GM06990 (cell line): Measurements from ENCODE around the gene DLX5.

Source experiments
- DNase-seq: peaks from one replicate; pipeline ENCODE4 v3.0.0-alpha.2; 2011; ENCODE audit not compliant: insufficient read length; ENCODE audit errors: extremely low read depth
- H3K27me3 ChIP-seq: replicated peaks from 2 replicates; pipeline ENCODE4 v1.6.0; 2011; ENCODE audit warnings: low read length; ENCODE audit not compliant: control insufficient read depth, insufficient read depth
- H3K36me3 ChIP-seq: 2 replicates; pipeline ENCODE4 v1.5.1; 2011; ENCODE audit warnings: low read length; ENCODE audit not compliant: control insufficient read depth, insufficient read depth
- H3K4me3 ChIP-seq: replicated peaks from 2 replicates; pipeline ENCODE4 v1.5.1; 2011; ENCODE audit warnings: low read depth, mild to moderate bottlenecking, control low read depth, low read length
- CTCF ChIP-seq: IDR thresholded peaks from 2 replicates; pipeline ENCODE4 v1.5.1; 2011; ENCODE audit warnings: low read length, control low read depth, mild to moderate bottlenecking, inconsistent platforms; ENCODE audit not compliant: insufficient read depth, poor library complexity, severe bottlenecking

The DLX5 gene

GRCh38 chr7:97011104-97011503 lies 13.5 kb downstream of the DLX5 start:
- no peak for TF ChIP-seq CTCF
- DNase-seq = no peak
- no peaks in the 10 kb centered on the region for H3K36me3 ChIP-seq
- peaks cover 6% of the 10 kb centered on the region for H3K27me3 ChIP-seq
- H3K4me3 ChIP-seq = no peak overlapping the region

- H3K4me3 ChIP-seq = no peak overlapping the region
- H3K36me3 ChIP-seq = no peaks in the 10 kb centered on the region
- TF ChIP-seq CTCF = no peak
- H3K27me3 ChIP-seq = peaks cover 6% of the 10 kb centered on the region
- DNase-seq = no peak
Observed at GRCh38 chr7:97009753-97010732, 14.6 kb downstream of the DLX5 start.

GRCh38 chr7:97008275-97008917 lies 16.2 kb downstream of the DLX5 start:
- TF ChIP-seq CTCF = no peak
- DNase-seq = no peak
- Histone ChIP-seq H3K4me3 (no peak overlapping the region), H3K27me3 (peaks cover 6% of the 10 kb centered on the region), H3K36me3 (no peaks in the 10 kb centered on the region)

GRCh38 chr7:97007583-97007861 lies 17.1 kb downstream of the DLX5 start:
- Histone ChIP-seq H3K36me3 (no peaks in the 10 kb centered on the region), H3K27me3 (peaks cover 6% of the 10 kb centered on the region), H3K4me3 (no peak overlapping the region)
- DNase-seq = no peak
- TF ChIP-seq CTCF = no peak

GRCh38 chr7:97006816-97007582 lies 17.6 kb downstream of the DLX5 start:
- Histone ChIP-seq H3K36me3 (no peaks in the 10 kb centered on the region), H3K4me3 (no peak overlapping the region), H3K27me3 (peaks cover 6% of the 10 kb centered on the region)
- no peak for TF ChIP-seq CTCF
- DNase-seq = no peak
